KOPT-K1 (cell line): ENCODE results near the gene CSTPP1.

Experiments used
- H3K27ac ChIP-seq: fragments of 200-600 bp; sonication (generic); 2 replicates; pipeline ENCODE4 v1.5.1; 2016; ENCODE audit warnings: antibody characterized with exemption, mild to moderate bottlenecking, low read depth, low read length; ENCODE audit not compliant: poor library complexity, severe bottlenecking
- H3K36me3 ChIP-seq: fragments of 200-600 bp; sonication (generic); 2 replicates; pipeline ENCODE4 v1.5.1; 2017; ENCODE audit warnings: antibody characterized with exemption, mild to moderate bottlenecking, low read length, moderate library complexity; ENCODE audit not compliant: insufficient read depth
- H3K9me3 ChIP-seq: fragments of 200-600 bp; sonication (generic); 2 replicates; pipeline ENCODE4 v1.5.1; 2017; ENCODE audit warnings: antibody characterized with exemption, low read length, mild to moderate bottlenecking; ENCODE audit not compliant: insufficient read depth, poor library complexity, severe bottlenecking

CSTPP1 gene

DNA sequence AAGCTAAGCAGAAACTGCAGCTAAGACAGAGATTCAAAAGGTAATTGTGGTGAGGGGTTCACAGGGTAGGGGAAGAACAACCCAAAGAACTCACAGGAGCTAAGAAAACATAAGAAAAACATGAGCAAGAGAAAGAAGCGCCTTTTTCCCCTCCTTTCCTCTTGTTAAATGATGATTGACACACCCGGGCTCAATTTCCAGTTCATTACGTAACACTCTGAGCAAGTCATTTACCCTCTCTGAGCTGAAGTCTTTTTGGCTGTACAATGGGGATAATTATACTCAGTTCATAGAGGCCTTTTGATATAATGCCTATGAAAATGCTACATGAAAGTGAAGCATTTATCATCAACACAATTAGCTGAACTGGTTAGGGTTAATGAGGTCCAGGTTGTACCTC, 35.4 kb upstream of the CSTPP1 start:
- no peak overlapping the region for H3K27ac ChIP-seq
- no peaks in the 10 kb centered on the region for H3K9me3 ChIP-seq
- no peaks in the 10 kb centered on the region for H3K36me3 ChIP-seq

DNA sequence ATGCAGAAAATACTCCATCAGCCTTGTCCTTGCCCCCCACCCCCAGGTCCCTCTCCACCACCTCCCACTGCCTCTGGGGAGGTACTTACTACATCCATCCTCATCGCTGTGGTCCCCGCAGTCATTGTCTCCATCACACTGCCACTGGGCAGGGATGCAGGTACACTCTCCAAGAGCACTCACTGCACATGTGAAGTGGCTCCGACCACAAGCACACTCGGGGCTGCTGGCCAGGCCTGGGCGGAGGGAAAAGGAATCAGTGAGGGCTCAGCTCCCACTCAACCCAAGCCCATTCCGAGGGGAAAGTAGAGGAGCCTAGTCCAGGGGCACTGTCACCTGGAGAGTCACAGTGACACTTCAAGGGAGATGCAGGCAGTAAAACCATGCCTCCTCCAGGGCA, 33.9 kb upstream of the CSTPP1 start:
- Histone ChIP-seq H3K36me3 (no peaks in the 10 kb centered on the region), H3K9me3 (no peaks in the 10 kb centered on the region), H3K27ac (no peak overlapping the region)

DNA sequence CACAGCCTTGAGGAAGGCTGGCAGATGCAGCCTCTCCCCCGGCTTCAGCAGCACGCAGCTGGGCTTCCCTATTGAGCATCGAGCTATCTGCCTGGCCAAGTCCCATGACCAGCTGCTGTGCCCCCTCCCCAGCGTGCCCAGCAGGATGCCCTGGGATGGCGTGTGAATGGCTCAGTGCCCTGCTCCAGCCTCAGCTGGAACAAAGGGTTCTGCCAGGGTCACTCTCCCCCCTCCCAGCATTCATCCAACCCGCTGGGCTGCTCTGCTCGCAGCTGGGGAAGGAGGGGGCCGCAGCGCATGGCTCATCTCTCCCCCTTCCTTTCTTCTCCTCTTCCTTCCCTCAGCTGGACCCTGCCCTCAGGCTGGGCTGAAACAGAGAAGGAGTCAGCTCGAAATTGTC, 32.7 kb upstream of the CSTPP1 start:
- no peaks in the 10 kb centered on the region for H3K9me3 ChIP-seq
- no peak overlapping the region for H3K27ac ChIP-seq
- H3K36me3 ChIP-seq, result no peaks in the 10 kb centered on the region

DNA sequence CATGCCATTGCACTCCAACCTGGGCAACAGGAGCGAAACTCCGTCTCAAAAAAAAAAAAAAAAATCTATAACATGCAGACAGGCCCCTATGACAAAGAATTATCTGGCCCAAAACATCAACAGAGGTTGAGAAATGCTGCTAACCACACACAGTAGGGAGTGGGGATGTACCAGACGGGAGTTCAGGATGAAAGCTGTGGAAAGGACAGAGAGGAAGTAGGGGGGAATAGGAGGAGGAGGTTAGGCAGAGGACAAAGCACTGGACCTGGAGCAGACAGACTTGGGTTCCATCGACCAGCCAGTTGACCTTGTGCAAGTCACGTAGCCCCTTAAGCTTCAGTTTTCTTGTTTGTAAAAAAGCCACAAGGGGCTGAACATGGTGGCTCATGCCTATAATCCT, 30.8 kb upstream of the CSTPP1 start:
- H3K9me3 ChIP-seq, result no peaks in the 10 kb centered on the region
- H3K27ac ChIP-seq, result no peak overlapping the region
- H3K36me3 ChIP-seq, result no peaks in the 10 kb centered on the region

DNA sequence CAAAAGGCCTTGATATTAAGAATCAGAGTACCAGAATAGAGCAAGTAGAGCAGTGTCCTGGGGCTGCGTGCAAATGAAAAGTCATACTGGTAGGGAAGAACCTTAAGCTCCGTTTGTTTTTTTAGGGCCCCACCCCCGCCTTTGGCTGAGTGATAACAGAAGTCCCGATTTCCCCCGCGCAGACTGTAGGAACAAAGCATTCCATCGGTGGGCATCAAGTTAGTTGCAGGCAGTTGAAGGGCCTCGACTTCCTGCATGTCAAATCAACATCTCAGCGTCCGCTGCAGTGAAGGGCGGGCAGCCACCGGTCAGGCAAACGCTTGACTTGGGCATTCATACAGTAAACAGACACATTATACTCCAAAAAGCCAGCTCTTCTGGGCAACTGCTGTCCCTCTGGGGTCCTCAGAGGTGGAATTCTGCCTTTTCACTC, 29.9 kb upstream of the CSTPP1 start:
- no peaks in the 10 kb centered on the region for H3K9me3 ChIP-seq
- H3K27ac ChIP-seq, result no peak overlapping the region
- H3K36me3 ChIP-seq, result no peaks in the 10 kb centered on the region

DNA sequence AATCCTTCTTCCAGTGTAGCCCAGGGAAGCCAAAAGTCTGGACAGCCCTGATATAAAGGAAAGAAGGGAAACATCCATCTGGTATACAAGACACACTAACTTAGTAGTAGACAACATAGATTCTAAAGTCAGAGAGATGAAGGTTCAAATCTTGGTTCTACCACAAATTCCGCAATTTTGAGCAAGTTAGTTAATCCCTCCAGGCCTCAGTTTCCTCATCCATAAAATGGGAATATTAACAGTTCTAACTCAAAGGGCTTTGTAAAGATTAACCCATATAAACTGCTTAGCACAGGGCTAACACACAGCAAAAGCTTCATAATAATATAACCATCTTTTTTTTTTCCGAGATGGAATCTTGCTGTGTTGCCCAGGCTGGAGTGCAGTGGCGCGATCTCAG, 29.0 kb upstream of the CSTPP1 start:
- Histone ChIP-seq H3K9me3 (no peaks in the 10 kb centered on the region), H3K27ac (no peak overlapping the region), H3K36me3 (no peaks in the 10 kb centered on the region)

DNA sequence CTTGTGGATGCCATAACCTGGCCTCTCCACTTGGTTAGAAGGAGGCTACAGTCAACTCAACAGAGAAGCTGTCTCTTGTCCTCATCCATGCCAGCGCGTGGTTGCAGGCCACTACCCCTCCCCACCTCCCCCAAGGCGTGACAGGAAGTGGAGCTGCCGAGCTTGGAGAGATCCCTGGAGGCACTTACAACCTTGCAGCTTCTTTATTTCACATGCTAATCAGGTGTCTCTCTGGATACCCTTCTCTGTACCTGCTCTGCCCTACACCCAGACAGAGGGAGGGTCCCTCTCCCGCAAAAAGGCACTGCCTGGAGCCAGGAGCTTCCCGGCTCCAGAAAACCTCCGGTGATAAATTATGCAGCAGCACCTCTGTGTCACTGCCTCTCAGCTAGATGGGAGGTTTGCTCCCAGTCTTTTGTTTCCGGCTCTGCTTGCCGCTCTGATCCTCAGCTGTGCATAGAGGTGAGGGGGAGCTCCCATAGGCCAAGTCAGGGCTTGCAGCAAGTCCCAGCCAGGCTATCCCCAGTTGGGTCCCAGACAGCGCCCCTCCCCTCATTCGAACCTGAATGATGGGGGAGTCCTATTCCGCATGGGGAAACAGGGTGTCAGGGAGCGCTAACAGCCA, 23.9 kb upstream of the CSTPP1 start:
- Histone ChIP-seq H3K9me3 (no peaks in the 10 kb centered on the region), H3K36me3 (no peaks in the 10 kb centered on the region), H3K27ac (no peak overlapping the region)

DNA sequence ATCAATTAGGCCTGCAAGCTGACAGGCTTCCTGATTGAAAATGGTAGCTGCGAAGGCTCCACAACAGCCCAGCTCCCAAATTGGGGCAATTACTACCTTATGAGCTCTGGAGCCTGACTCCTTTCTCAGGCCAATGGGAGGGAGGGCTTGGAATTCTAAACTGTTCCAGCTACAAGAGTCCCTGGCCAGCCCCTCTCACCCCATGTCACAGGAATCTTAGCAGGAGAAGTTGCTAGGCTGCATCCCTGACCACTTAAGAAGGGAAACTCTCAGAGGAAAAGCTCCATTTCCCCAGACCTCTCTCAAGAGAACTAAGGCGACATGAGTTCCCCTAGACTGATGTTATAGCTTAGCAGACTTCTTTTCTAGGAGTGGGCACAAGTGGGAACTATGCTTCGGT, 23.1 kb upstream of the CSTPP1 start:
- Histone ChIP-seq H3K27ac (no peak overlapping the region), H3K9me3 (no peaks in the 10 kb centered on the region), H3K36me3 (no peaks in the 10 kb centered on the region)

DNA sequence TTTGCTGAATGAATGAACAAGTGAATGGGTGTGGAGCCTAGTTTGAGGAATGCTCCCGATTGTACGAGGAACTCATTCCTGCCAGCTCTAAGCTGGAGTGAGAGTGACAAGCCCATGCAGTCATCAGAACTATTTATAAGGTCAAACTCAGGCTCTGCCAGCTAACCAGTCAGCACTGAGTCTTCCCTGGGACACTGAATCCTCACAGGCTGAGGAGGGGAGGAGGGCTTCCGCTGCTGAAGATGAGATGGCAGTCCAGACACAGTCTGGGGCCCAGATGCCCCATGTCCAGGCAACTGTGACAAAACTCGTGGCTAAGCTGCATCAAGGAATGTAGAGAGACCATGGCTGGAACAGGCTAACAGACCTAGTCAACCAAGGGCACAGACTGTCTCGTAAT, 22.2 kb upstream of the CSTPP1 start:
- Histone ChIP-seq H3K9me3 (no peaks in the 10 kb centered on the region), H3K27ac (no peak overlapping the region), H3K36me3 (no peaks in the 10 kb centered on the region)

DNA sequence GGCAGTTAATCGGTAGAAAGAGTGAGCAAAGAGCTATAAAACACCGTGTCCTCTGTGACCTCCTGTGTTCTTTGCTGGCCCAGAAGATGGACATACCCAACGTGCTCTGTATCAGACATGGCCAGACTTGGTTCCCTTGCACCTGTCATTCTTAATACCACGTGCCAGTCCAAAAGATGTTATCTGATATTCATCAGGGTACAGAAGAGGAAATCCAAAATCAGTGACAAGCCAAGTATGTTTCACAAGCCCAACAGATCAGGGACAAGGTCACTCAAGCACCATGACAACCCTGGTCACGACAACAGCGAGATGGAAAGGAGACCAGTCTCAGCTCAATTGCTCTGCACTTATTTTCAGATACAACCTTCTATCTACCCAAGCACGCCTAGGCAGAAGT, 21.7 kb upstream of the CSTPP1 start:
- H3K9me3 ChIP-seq, result no peaks in the 10 kb centered on the region
- no peaks in the 10 kb centered on the region for H3K36me3 ChIP-seq
- H3K27ac ChIP-seq, result no peak overlapping the region

DNA sequence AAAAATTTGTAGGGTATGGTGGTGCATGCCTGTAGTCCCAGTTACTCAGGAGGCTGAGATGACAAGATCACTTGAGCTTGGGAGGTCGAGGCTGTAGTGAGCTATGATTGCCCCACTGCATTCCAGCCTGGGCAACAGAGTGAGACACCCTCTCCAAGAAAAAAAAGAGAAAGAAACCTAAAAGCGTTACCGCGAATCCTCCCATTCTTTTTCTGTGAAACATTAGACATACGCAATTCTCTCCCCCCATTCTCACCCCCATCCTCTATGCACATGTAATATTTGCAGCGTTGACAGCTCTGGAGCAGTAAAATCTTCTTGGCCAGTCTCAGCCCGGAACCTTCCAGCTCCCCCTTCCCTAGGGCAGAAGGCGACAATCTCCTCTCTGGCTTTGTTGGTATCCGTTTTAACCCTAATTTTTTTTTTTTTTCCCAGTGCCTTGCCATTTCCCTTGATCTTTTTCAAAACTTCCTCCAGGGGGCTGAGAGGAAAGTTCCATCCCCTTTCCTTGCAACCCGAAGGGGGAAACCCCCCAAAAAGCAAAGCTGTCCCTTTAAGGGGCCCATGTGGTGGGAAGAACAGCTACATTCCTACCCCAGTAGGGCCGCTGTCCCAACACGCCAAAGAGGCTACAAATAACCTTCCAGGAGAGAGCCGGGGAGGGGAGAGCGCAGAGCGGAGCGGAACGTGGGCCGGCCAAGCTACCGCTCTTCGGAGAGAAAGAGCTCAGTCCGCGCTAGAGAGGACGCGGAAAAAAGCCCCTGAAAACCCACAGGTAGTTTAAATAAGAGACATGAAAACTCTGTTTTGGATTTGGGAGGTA, 20.1 kb upstream of the CSTPP1 start:
- Histone ChIP-seq H3K9me3 (no peaks in the 10 kb centered on the region), H3K36me3 (no peaks in the 10 kb centered on the region), H3K27ac (no peak overlapping the region)

DNA sequence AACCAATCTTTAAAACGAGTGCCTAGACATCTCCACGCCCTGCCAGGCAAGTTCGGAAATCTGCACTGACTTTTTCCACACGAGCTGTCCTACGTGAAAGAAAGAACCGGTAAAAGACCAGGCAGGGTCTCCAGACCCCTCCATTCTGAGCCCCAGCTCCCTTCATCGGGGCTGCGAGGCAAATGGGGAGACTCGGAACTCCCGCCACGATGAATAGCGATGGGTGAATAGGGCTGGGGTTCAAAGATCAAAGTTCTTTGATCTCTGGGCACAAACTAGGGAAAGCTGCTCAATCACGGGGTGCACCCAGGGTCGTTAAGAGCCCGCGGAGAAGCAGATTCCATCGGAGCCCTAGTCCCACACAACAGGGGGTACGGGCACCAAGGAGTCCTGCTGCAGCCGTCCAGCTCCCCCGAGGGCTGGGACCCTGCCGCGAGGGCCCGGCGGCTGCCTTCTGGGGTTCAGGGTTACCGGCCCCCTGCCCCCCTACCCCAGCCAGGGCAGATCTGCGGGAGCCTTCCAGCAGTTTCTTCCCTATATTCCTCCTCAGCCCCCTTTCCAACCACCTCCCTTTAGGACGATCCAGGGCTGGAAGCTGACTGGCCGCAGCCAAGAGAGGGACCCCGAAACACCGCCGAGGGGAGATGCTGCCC, 19.3 kb upstream of the CSTPP1 start:
- Histone ChIP-seq H3K36me3 (no peaks in the 10 kb centered on the region), H3K9me3 (no peaks in the 10 kb centered on the region), H3K27ac (no peak overlapping the region)

DNA sequence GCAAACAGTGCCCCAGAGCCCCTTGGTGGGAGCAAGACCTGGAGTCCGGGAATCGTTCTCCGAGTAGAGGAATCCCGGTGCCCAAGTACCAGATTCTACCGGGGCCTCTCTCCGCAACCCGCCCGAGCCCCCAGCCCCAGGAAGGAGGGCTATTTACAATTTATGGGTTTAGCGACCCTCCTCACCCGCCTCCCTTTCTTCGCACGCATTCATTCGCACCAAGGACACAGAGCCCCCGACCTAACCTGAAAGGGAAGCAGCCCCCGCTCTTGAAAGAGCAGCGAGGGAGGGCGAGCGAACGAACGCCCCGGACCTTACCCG, 18.8 kb upstream of the CSTPP1 start:
- no peaks in the 10 kb centered on the region for H3K9me3 ChIP-seq
- no peak overlapping the region for H3K27ac ChIP-seq
- H3K36me3 ChIP-seq, result no peaks in the 10 kb centered on the region

DNA sequence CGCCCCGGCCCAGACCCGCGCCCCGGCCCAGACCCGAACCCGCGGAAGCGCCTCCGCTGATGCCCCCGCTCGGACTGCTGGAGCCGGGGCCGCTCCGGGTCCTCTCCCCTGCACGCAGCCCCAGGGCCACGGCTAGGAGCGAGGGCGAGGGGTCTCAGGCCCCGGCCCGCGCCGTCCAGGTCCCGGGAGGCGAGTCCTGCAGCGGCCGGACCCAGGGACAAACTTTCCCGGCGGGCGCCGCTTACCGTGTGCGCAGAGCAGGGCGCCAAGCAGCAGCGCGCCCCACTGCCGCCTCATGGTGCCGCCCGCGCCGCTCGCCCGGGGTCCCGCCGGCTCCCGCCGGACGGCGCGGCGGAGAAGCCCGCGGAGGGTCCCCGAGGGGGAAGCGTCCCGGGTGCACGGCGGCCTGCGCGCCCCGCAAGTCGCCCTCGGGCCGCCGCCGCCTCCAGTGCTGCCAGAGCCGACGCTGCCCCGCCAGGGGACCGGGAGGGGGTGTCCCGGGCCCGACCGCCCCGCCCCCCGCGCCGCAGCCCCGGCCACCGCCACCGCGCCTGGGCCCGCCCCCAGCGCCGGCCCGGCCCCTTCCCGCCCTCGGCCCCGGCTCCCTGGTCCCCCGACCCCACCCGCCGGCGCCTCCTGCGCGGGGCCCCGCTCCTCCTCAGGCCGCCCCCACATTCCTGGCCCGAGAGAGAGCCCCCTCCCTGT, 18.3 kb upstream of the CSTPP1 start, which contains the start of gene LRP4:
TSS of gene LRP4 (minus strand) at position 468 of the 705 bp plus-strand sequence. CDS start at position 297, 171 bp downstream.
- H3K27ac ChIP-seq, result no peak within 1 kb of the TSS

DNA sequence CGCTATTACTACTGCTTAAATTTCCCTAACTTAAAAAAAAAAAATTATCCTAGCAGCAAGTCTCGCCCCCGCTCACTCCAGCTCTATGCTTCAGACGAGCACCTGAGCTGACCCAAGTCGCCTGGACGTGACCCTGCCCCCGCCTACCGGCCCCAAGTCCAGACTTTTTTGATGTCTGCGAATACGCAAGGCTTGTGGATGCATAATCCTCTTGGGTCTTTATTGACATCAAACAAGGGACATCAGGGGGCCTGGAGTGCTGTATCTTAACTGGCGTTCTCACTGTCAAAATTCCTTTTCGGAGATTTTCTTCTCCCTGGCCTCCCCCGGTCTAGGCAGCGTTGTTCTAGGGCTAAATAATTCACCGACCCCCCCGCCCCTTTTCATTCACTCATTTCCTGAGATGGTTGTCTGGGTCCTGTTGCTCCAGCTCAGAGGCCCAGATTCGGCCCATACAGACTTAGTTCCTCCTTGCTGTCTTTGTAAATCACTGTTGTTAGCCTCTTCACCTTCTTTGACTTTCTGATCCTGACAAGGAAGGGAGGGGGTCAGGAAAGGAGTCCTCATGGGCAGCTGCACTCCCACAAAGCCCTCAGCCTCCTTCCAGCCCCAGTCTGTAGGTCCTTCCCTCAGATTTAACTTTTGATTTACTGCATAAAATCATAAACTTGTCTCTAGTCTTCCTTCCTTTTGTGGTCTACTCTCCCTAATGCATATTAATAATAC, 17.6 kb upstream of the CSTPP1 start:
- Histone ChIP-seq H3K9me3 (no peaks in the 10 kb centered on the region), H3K27ac (no peak overlapping the region), H3K36me3 (no peaks in the 10 kb centered on the region)

More for the DNA sequence above, 18.3 kb upstream of the CSTPP1 start, which contains the start of gene LRP4:
- Histone ChIP-seq H3K9me3 (no peaks in the 10 kb centered on the region), H3K36me3 (no peaks in the 10 kb centered on the region)
